Measurements from ENCODE around the gene GANAB.
"Not testable (repeated sequence)": the region's sequence is repeated elsewhere in the genome, so short reads cannot be mapped to it uniquely, and the experiment has no call there.

- not testable (repeated sequence) for TF ChIP-seq CTCF (conservative IDR thresholded peaks at IDR 0.05; ENCODE audit: low read length); EZH2phosphoT487 (IDR thresholded peaks at IDR 0.05; ENCODE audit: borderline replicate concordance)
These were observed 61.1 kb downstream of the GANAB start for GRCh38 chr11:62585356-62585755.
